HAP-1 (cell line): ENCODE data around the gene ZBTB43.
"Not testable (repeated sequence)": the region's sequence is repeated elsewhere in the genome, so short reads cannot be mapped to it uniquely, and the experiment has no call there.

Source experiments
- DNase-seq, 2 experiments: peaks; one replicate each; pipeline ENCODE4 v3.0.0-alpha.2; 2016 to 2020; ENCODE audit warnings: low spot score in 2 of 2
- H3K27me3 ChIP-seq: fragments of 250-450 bp; sonication (Bioruptor Pico); 2 replicates; pipeline ENCODE4 v1.5.1; 2020; ENCODE audit warnings: low read depth, mild to moderate bottlenecking, moderate library complexity
- H3K36me3 ChIP-seq: fragments of 250-450 bp; sonication (Bioruptor Pico); replicated peaks from 2 replicates; pipeline ENCODE4 v1.5.1; 2020; ENCODE audit warnings: mild to moderate bottlenecking
- H3K4me1 ChIP-seq: fragments of 250-450 bp; sonication (Bioruptor Pico); 2 replicates; pipeline ENCODE4 v1.5.1; 2020; ENCODE audit warnings: mild to moderate bottlenecking
- H3K4me3 ChIP-seq: fragments of 250-450 bp; sonication (Bioruptor Pico); 2 replicates; pipeline ENCODE4 v1.5.1; 2020; ENCODE audit warnings: mild to moderate bottlenecking, moderate library complexity
- H3K9me3 ChIP-seq: fragments of 250-450 bp; sonication (Bioruptor Pico); 2 replicates; pipeline ENCODE4 v1.5.1; 2020; ENCODE audit warnings: mild to moderate bottlenecking, moderate library complexity
- in situ Hi-C: fragments of 300-500 bp; cut with MboI; formaldehyde crosslinking; loops from 3 replicates; pipeline ENCODE4 v1.14.3; 2020; ENCODE audit warnings: low sequenced_read_pairs, inconsistent platforms, mixed read lengths

The ZBTB43 gene

GRCh38 chr9:126804696-126805553 is at the start of gene ZBTB43:
ZBTB43 (plus strand) TSS chr9:126805040; CDS start chr9:126832510, 27,470 bp downstream.
- Histone ChIP-seq H3K36me3 (peaks cover 6% of the 10 kb centered on the region), H3K9me3 (no peaks in the 10 kb centered on the region), H3K27me3 (no peaks in the 10 kb centered on the region), H3K4me1 (peaks cover 13% of the 10 kb centered on the region), H3K4me3 (peak within 1 kb of the TSS; percentile 87)
- DNase-seq, result peak; percentile 87 to 98
- in situ Hi-C loops, result no loop called here

GRCh38 chr9:126755317-126755875 is 49.4 kb upstream of the ZBTB43 start:
- in situ Hi-C loops, result no loop called here
- H3K36me3 ChIP-seq, result no peaks in the 10 kb centered on the region
- H3K4me1 ChIP-seq, result no peaks in the 10 kb centered on the region
- H3K9me3 ChIP-seq, result no peaks in the 10 kb centered on the region
- no peaks in the 10 kb centered on the region for H3K27me3 ChIP-seq
- H3K4me3 ChIP-seq, result no peak overlapping the region
- no peak for DNase-seq

GRCh38 chr9:126756238-126756637 is 48.6 kb upstream of the ZBTB43 start:
- in situ Hi-C loops, result no loop called here
- Histone ChIP-seq H3K4me1 (no peaks in the 10 kb centered on the region), H3K36me3 (no peaks in the 10 kb centered on the region), H3K9me3 (no peaks in the 10 kb centered on the region), H3K27me3 (no peaks in the 10 kb centered on the region), H3K4me3 (no peak overlapping the region)
- DNase-seq, result no peak

- Histone ChIP-seq H3K4me1 (no peaks in the 10 kb centered on the region), H3K4me3 (no peak overlapping the region), H3K36me3 (no peaks in the 10 kb centered on the region), H3K27me3 (no peaks in the 10 kb centered on the region), H3K9me3 (no peaks in the 10 kb centered on the region)
- in situ Hi-C loops, result no loop called here
- peak in 1 of 2 experiments; percentile 21 for DNase-seq
These were observed 47.9 kb upstream of the ZBTB43 start for GRCh38 chr9:126756876-126757415.

- no peaks in the 10 kb centered on the region for H3K9me3 ChIP-seq
- H3K4me1 ChIP-seq, result no peaks in the 10 kb centered on the region
- no peaks in the 10 kb centered on the region for H3K36me3 ChIP-seq
- H3K4me3 ChIP-seq, result no peak overlapping the region
- no peak for DNase-seq
- no peaks in the 10 kb centered on the region for H3K27me3 ChIP-seq
- in situ Hi-C loops, result no loop called here
These were observed 45.8 kb upstream of the ZBTB43 start for GRCh38 chr9:126758916-126759585.

- Histone ChIP-seq H3K36me3 (no peaks in the 10 kb centered on the region), H3K9me3 (no peaks in the 10 kb centered on the region), H3K4me3 (no peak overlapping the region), H3K4me1 (no peaks in the 10 kb centered on the region), H3K27me3 (no peaks in the 10 kb centered on the region)
- in situ Hi-C loops, result no loop called here
- no peak for DNase-seq
These were observed 43.6 kb upstream of the ZBTB43 start for GRCh38 chr9:126761274-126761673.

GRCh38 chr9:126763130-126763764 is 41.6 kb upstream of the ZBTB43 start:
- Histone ChIP-seq H3K4me3 (no peak overlapping the region), H3K4me1 (no peaks in the 10 kb centered on the region), H3K27me3 (no peaks in the 10 kb centered on the region), H3K9me3 (no peaks in the 10 kb centered on the region), H3K36me3 (no peaks in the 10 kb centered on the region)
- in situ Hi-C loops, result no loop called here
- DNase-seq, result peak in 1 of 2 experiments; percentile 36

GRCh38 chr9:126773004-126773607 is 31.7 kb upstream of the ZBTB43 start:
- Histone ChIP-seq H3K36me3 (no peaks in the 10 kb centered on the region), H3K9me3 (no peaks in the 10 kb centered on the region), H3K4me1 (no peaks in the 10 kb centered on the region), H3K4me3 (no peak overlapping the region), H3K27me3 (no peaks in the 10 kb centered on the region; the same call in none of the 2 replicates)
- in situ Hi-C loops, result no loop called here
- DNase-seq, result peak; percentile 28 to 62

GRCh38 chr9:126775926-126776325 is 28.9 kb upstream of the ZBTB43 start:
- no peak for DNase-seq
- Histone ChIP-seq H3K36me3 (no peaks in the 10 kb centered on the region), H3K27me3 (no peaks in the 10 kb centered on the region; the same call in none of the 2 replicates), H3K4me1 (no peaks in the 10 kb centered on the region), H3K4me3 (no peak overlapping the region), H3K9me3 (no peaks in the 10 kb centered on the region)
- in situ Hi-C loops, result no loop called here

GRCh38 chr9:126777733-126778132 is 27.1 kb upstream of the ZBTB43 start:
- no peaks in the 10 kb centered on the region; the same call in 1 of the 2 replicates for H3K27me3 ChIP-seq
- in situ Hi-C loops, result no loop called here
- no peaks in the 10 kb centered on the region for H3K9me3 ChIP-seq
- H3K4me3 ChIP-seq, result no peak overlapping the region
- peaks cover 3% of the 10 kb centered on the region; the same call in 1 of the 2 replicates for H3K4me1 ChIP-seq
- DNase-seq, result peak in 1 of 2 experiments; percentile 26
- H3K36me3 ChIP-seq, result no peaks in the 10 kb centered on the region

- Histone ChIP-seq H3K27me3 (no peaks in the 10 kb centered on the region; the same call in 1 of the 2 replicates), H3K9me3 (no peaks in the 10 kb centered on the region), H3K36me3 (no peaks in the 10 kb centered on the region), H3K4me3 (no peak overlapping the region), H3K4me1 (peaks cover 3% of the 10 kb centered on the region; the same call in 1 of the 2 replicates)
- no peak for DNase-seq
- in situ Hi-C loops, result no loop called here
These were observed 26.7 kb upstream of the ZBTB43 start for GRCh38 chr9:126778141-126778540.

GRCh38 chr9:126778696-126779095 is 26.1 kb upstream of the ZBTB43 start:
- in situ Hi-C loops, H3K4me3 ChIP-seq, H3K36me3 ChIP-seq, H3K9me3 ChIP-seq, H3K27me3 ChIP-seq, DNase-seq, H3K4me1 ChIP-seq: not testable (repeated sequence)
